Measurements from ENCODE around the gene PLK5.
"Not testable (repeated sequence)": the region's sequence is repeated elsewhere in the genome, so short reads cannot be mapped to it uniquely, and the experiment has no call there.

Gene PLK5, protein sequence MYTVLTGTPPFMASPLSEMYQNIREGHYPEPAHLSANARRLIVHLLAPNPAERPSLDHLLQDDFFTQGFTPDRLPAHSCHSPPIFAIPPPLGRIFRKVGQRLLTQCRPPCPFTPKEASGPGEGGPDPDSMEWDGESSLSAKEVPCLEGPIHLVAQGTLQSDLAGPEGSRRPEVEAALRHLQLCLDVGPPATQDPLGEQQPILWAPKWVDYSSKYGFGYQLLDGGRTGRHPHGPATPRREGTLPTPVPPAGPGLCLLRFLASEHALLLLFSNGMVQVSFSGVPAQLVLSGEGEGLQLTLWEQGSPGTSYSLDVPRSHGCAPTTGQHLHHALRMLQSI

DNA sequence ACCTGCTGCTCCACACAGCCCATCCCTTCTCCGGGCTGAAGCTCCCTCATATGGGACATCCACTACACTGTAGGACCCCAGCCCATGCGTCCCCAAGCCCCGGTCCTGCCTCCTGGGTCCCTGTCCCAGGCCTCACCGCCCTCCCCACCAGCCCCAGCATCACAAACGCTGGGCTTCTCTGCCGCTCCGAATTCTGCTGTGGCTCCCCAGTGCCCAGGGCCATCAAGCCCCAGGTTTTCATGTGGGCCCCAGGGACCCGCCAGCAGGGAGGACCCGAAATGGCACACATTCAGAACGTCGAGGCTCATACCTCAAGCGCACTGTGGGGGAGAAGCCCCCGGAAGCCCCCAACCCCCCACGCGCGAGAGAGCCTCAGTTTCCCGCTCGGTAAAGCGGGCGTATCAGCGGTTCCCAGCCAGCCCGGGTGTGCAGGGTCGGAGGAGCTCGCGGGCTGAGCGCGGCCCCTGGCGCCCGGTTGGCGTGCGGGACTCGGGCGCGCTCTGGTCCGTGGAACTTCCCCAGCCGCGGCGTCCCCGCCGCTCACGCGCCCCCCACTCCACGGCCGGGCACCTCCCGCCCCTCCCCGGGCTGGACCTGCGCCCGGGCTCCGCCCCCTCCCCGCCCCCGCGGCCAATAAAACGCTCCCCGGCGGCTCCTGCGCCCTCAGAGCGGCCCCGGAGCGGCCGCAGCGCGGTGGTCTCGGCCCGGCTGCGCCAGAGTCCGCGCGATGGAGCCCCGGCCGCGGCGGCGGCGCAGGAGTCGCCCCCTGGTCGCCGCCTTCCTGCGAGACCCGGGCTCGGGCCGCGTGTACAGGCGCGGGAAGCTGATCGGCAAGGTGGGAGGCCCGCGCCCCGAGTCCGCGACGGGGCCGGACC, at the start of gene PLK5:
TSS of gene PLK5 (plus strand) at position 666 of the 875 bp plus-strand sequence. CDS start 2,920 bp downstream, outside the sequence.
- H3K27me3 ChIP-seq (ENCODE audit: insufficient read depth, low read length): peaks cover 51% of the 10 kb centered on the region
- no peaks in the 10 kb centered on the region for H3K36me3 ChIP-seq (ENCODE audit: insufficient read depth, low read length)
- no peaks in the 10 kb centered on the region for H3K4me1 ChIP-seq (ENCODE audit: insufficient read depth, low read length)
- peak within 1 kb of the TSS; percentile 22 for H3K4me3 ChIP-seq (ENCODE audit: low read length)
- no peak within 1 kb of the TSS for H2AFZ ChIP-seq (ENCODE audit: low read depth, low read length)
- H3K9me3 ChIP-seq (ENCODE audit: low read length): no peaks in the 10 kb centered on the region

- Histone ChIP-seq H3K4me1 (ENCODE audit: insufficient read depth, low read length) (peaks cover 14% of the 10 kb centered on the region), H2AFZ (ENCODE audit: low read depth, low read length) (no peak overlapping the region), H3K9me3 (ENCODE audit: low read length) (no peaks in the 10 kb centered on the region), H3K4me3 (ENCODE audit: low read length) (no peak overlapping the region), H3K27me3 (ENCODE audit: insufficient read depth, low read length) (no peaks in the 10 kb centered on the region), H3K36me3 (ENCODE audit: insufficient read depth, low read length) (peaks cover 33% of the 10 kb centered on the region)
Measured at GRCh38 chr19:1474765-1475351, 49.0 kb upstream of the PLK5 start.

DNA sequence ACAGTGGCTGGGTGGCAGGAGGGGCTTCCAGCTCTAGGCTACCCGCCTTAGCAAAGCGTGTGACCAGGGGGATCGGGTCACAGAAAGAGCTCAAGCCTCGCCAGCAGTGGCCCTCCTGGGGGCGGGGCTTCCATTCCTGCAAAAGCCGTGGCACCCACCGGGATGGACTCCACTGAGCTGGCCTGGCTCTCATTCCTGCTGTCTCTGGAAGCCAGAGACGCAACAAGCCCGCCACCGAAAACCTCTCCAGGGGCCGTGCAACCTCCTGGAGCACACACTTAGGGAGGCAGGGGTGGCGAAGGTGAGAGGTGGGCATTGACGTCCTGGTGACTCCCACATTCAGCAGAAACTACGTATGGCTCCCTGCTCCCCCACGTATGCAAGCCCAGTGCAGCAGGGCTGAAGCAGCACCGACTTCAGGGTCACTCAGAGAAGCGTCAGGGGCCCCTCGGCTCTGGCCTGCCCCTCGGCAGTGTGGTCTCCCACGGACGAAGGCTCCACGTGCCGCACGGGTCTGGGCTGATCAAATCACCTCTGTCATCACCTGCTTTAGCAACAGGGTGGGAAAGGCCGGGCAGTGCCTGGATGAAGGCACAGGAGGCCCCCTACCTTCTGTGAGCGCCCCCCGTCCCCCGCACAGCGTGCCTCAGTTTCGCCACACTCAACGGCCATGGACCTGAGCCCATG, 48.0 kb upstream of the PLK5 start:
- Histone ChIP-seq H2AFZ (ENCODE audit: low read depth, low read length) (no peak overlapping the region), H3K4me3 (ENCODE audit: low read length) (no peak overlapping the region), H3K36me3 (ENCODE audit: insufficient read depth, low read length) (peaks cover 25% of the 10 kb centered on the region), H3K4me1 (ENCODE audit: insufficient read depth, low read length) (peaks cover 14% of the 10 kb centered on the region), H3K27me3 (ENCODE audit: insufficient read depth, low read length) (no peaks in the 10 kb centered on the region), H3K9me3 (ENCODE audit: low read length) (no peaks in the 10 kb centered on the region)

- not testable (repeated sequence) for H3K9me3 ChIP-seq (ENCODE audit: low read length); H2AFZ ChIP-seq (ENCODE audit: low read depth, low read length); H3K4me3 ChIP-seq (ENCODE audit: low read length); H3K27me3 ChIP-seq (ENCODE audit: insufficient read depth, low read length)
- peaks cover 16% of the 10 kb centered on the region for H3K36me3 ChIP-seq (ENCODE audit: insufficient read depth, low read length)
- peaks cover 13% of the 10 kb centered on the region for H3K4me1 ChIP-seq (ENCODE audit: insufficient read depth, low read length)
Measured at GRCh38 chr19:1477056-1477455, 46.8 kb upstream of the PLK5 start.

- Histone ChIP-seq H3K36me3 (ENCODE audit: insufficient read depth, low read length) (peaks cover 16% of the 10 kb centered on the region), H3K9me3 (ENCODE audit: low read length) (no peaks in the 10 kb centered on the region), H3K4me1 (ENCODE audit: insufficient read depth, low read length) (peaks cover 10% of the 10 kb centered on the region), H3K4me3 (ENCODE audit: low read length) (peak within 1 kb of the TSS; percentile 73), H2AFZ (ENCODE audit: low read depth, low read length) (peak within 1 kb of the TSS; percentile 22), H3K27me3 (ENCODE audit: insufficient read depth, low read length) (no peaks in the 10 kb centered on the region)
Measured at GRCh38 chr19:1478934-1479707, 44.8 kb upstream of the PLK5 start, which contains the start of gene C19orf25. C19orf25 (minus strand) TSS chr19:1479215; CDS start chr19:1478903, 312 bp downstream.

DNA sequence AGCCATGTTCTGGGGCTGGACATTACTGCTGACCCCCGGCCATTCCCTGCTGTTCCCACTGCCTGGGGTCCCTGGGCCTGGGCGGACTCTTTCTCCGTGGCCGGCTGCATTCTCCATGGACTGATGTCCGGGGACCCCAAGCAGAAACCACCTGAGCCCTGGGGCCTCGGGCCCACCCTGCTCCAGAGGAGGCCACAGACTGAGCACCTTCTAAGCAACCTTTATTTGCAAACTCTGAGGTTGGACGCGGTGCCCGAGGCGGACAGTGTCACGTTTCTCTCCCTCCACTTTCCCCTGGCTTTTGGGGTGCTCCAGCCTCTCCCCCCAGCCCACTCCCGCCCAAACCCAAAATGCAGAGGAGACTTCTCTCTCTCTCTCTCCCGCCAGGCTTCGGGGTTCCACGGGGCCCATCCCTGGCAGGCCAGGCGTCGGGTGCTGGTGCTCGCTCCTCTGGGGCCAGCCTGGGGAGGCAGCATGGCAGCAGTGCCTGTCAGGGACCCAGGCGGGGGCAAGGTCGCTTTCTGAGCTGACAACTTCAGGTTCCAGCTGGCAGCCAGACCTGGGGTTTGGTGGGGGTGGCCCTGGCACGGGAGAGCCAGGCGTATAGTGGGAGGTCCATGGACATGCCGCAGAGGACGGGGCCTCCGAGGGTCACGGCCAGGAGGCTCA, 42.5 kb upstream of the PLK5 start:
- H3K9me3 ChIP-seq (ENCODE audit: low read length): no peaks in the 10 kb centered on the region
- H3K27me3 ChIP-seq (ENCODE audit: insufficient read depth, low read length): no peaks in the 10 kb centered on the region
- no peak overlapping the region for H3K4me3 ChIP-seq (ENCODE audit: low read length)
- H3K36me3 ChIP-seq (ENCODE audit: insufficient read depth, low read length): peaks cover 7% of the 10 kb centered on the region
- H2AFZ ChIP-seq (ENCODE audit: low read depth, low read length): no peak overlapping the region
- H3K4me1 ChIP-seq (ENCODE audit: insufficient read depth, low read length): peaks cover 8% of the 10 kb centered on the region

DNA sequence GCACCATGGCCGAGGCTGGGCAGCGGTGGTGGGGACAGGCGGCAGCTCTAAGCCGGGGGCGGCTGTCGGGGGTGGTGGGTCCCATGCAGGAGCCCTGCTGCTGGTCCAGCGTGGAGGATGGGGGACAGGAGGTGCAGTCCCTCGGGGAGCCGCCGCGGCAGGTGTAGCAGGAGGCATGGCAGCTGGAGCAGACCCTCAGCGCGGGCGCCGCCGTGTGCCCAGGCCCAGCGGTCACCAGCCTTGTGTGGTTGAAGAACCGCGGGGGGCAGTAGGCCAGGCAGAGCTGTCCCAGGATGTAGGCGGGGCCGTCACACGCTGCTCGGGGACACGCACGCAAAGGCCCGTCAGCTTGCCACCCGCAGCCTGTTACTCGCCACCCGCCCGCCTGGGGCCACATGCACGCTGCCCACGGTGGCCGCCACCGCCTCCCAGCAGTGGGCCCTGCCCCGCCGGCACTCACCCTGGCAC, 42.0 kb upstream of the PLK5 start:
- H3K9me3 ChIP-seq (ENCODE audit: low read length): no peaks in the 10 kb centered on the region
- no peak overlapping the region for H3K4me3 ChIP-seq (ENCODE audit: low read length)
- peaks cover 5% of the 10 kb centered on the region for H3K36me3 ChIP-seq (ENCODE audit: insufficient read depth, low read length)
- H3K27me3 ChIP-seq (ENCODE audit: insufficient read depth, low read length): no peaks in the 10 kb centered on the region
- peaks cover 8% of the 10 kb centered on the region for H3K4me1 ChIP-seq (ENCODE audit: insufficient read depth, low read length)
- no peak overlapping the region for H2AFZ ChIP-seq (ENCODE audit: low read depth, low read length)

DNA sequence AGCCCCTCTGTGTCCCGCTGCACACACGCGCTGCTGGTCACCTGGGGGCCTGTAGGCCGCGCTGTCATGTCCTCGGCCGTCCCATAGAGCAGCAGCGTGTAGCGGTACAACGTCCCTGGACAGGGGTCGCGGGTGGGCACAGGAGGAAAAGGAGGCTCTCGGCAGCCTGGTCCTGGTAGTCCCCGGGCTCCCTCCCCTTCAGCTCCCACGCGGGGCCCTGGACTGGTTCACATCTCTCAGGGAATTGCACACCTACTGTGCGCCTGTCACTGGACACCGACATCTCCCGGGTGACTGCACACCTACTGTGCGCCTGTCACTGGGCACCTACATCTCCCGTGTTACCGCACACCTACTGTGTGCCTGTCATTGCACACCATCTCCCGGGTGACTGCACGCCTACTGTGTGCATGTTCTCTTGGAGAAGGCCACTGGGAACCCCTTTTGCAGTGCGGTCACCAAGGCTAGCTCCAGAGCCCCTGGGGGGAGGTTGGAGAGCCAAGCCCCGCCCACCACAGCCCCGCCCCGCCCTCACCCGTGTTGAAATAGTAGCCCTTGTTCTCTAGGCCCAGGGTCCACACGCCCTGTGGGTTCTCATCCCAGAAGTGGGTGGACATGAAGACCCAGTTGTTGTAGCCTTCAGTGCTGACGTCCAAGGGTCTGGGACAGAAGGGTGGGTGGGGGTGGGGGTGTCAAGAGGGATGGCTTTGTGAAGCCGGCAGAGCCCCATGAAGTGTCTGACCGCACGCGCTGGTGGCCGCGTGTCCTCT, 41.3 kb upstream of the PLK5 start:
- Histone ChIP-seq H3K27me3 (ENCODE audit: insufficient read depth, low read length) (no peaks in the 10 kb centered on the region), H3K4me3 (ENCODE audit: low read length) (no peak overlapping the region), H2AFZ (ENCODE audit: low read depth, low read length) (no peak overlapping the region), H3K4me1 (ENCODE audit: insufficient read depth, low read length) (peaks cover 8% of the 10 kb centered on the region), H3K9me3 (ENCODE audit: low read length) (no peaks in the 10 kb centered on the region), H3K36me3 (ENCODE audit: insufficient read depth, low read length) (no peaks in the 10 kb centered on the region)

- H3K9me3 ChIP-seq (ENCODE audit: low read length): no peaks in the 10 kb centered on the region
- no peak overlapping the region for H2AFZ ChIP-seq (ENCODE audit: low read depth, low read length)
- no peak overlapping the region for H3K4me3 ChIP-seq (ENCODE audit: low read length)
- peaks cover 2% of the 10 kb centered on the region for H3K4me1 ChIP-seq (ENCODE audit: insufficient read depth, low read length)
- H3K27me3 ChIP-seq (ENCODE audit: insufficient read depth, low read length): no peaks in the 10 kb centered on the region
- H3K36me3 ChIP-seq (ENCODE audit: insufficient read depth, low read length): no peaks in the 10 kb centered on the region
Measured at GRCh38 chr19:1483131-1483978, 40.5 kb upstream of the PLK5 start.

DNA sequence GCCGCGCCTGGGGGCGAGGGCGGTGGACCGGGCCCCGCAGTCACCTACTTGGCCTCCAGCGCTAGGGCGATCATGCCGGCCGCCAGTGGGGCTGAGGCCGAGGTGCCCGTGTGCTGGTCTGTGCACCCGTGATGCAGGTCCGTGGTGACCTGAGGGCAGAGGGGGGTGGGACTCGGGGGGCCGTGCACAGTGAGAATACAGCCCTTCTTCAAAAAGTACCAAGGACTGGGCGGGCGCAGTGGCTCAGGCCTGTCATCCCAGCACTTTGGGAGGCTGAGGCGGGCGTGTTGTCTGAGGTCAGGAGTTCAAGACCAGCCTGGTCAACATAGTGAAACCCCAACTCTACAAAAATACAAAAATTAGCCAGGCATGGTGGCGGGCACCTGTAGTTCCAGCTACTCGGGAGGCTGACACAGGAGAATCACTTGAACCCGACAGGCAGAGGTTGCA, 39.9 kb upstream of the PLK5 start:
- Histone ChIP-seq H3K27me3 (ENCODE audit: insufficient read depth, low read length) (no peaks in the 10 kb centered on the region), H3K36me3 (ENCODE audit: insufficient read depth, low read length) (no peaks in the 10 kb centered on the region), H2AFZ (ENCODE audit: low read depth, low read length) (no peak overlapping the region), H3K4me1 (ENCODE audit: insufficient read depth, low read length) (no peaks in the 10 kb centered on the region), H3K4me3 (ENCODE audit: low read length) (no peak overlapping the region), H3K9me3 (ENCODE audit: low read length) (no peaks in the 10 kb centered on the region)

Data from neuron (in vitro differentiated cells).